Measurements from ENCODE around the gene SLX1A. TPM values are rescaled to one million over a fixed set of nuclear protein-coding genes. Genes with fewer than 3 reads are reported as not detected.
"Not testable (repeated sequence)": the region's sequence is repeated elsewhere in the genome, so short reads cannot be mapped to it uniquely, and the experiment has no call there.

Gene SLX1A
- total RNA-seq, 4 donors from 2014 or later, result 118 to 327 (median 158) TPM

DNA sequence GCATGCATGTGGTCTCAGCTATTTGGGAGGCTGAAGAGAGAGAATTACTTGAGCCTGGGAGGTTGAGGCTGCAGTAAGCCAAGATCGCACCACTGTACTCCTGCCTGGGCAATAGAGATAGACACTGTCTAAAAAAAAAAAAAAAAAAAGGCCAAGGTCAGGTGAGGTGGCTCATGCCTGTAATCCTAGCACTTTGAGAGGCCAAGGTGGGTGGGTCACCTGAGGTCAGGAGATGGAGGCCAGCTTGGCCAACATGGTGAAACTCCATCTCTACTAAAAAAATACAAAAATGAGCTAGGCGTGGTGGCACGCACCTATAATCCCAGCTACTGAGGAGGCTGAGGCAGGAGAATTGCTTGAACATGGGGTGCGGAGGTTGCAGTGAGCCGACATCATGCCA lies 38.5 kb upstream of the SLX1A start:
- Histone ChIP-seq H3K4me1 (no peaks in the 10 kb centered on the region), H3K4me3 (no peak overlapping the region), H3K27me3 (no peaks in the 10 kb centered on the region), H3K36me3 (no peaks in the 10 kb centered on the region), H3K9me3 (no peaks in the 10 kb centered on the region), H3K27ac (no peak overlapping the region)
- no peak for TF ChIP-seq EP300 (IDR thresholded peaks at IDR 0.05; ENCODE audit: low read depth)
- no peak for TF ChIP-seq POLR2A (IDR thresholded peaks at IDR 0.05)
- TF ChIP-seq, protein P1, sequence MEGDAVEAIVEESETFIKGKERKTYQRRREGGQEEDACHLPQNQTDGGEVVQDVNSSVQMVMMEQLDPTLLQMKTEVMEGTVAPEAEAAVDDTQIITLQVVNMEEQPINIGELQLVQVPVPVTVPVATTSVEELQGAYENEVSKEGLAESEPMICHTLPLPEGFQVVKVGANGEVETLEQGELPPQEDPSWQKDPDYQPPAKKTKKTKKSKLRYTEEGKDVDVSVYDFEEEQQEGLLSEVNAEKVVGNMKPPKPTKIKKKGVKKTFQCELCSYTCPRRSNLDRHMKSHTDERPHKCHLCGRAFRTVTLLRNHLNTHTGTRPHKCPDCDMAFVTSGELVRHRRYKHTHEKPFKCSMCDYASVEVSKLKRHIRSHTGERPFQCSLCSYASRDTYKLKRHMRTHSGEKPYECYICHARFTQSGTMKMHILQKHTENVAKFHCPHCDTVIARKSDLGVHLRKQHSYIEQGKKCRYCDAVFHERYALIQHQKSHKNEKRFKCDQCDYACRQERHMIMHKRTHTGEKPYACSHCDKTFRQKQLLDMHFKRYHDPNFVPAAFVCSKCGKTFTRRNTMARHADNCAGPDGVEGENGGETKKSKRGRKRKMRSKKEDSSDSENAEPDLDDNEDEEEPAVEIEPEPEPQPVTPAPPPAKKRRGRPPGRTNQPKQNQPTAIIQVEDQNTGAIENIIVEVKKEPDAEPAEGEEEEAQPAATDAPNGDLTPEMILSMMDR (IDR thresholded peaks at IDR 0.05), result no peak
- intact Hi-C loops (cut with DNase I; ENCODE audit: low total_unique reads), result no loop called here
- no peak for DNase-seq
- in situ Hi-C loops (cut with MboI; ENCODE audit: low pct_ligation_motif_present in 1 of 4, low pct_unique_long_range_greater_than_20kb in 1 of 4, low sequenced_read_pairs in 3 of 4), result loop anchor here in 1 of 4 donors (25.0 kb wide), 1 partner anchor 493 kb away; the partner anchor contains the start of gene SPN
- WGBS, 2 donors (ENCODE audit: low coverage in 1 of 2), result 94 to 100% methylated on average over 2 to 5 of the region's 5 CpGs

DNA sequence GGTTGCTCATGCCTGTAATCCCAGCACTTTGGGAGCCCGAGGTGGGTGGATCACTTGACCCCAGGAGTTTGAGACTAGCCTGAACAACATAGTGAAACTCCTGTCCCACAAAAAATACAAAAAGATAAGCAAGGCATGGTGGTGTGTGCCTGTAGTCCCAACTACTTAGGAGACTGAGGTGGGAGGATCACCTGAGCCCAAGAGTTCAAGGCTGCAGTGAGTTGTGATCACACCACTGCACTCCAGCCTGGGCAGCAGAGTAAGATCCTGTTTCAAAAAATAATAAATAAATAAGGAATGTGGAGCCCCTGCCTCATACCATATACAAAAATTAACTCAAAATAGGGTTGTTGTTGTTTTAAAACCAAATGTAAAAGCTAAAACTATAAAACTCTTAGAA lies 36.5 kb upstream of the SLX1A start:
- Histone ChIP-seq H3K27me3 (no peaks in the 10 kb centered on the region), H3K9me3 (no peaks in the 10 kb centered on the region), H3K36me3 (no peaks in the 10 kb centered on the region), H3K27ac (no peak overlapping the region), H3K4me1 (no peaks in the 10 kb centered on the region), H3K4me3 (no peak overlapping the region)
- intact Hi-C loops (cut with DNase I; ENCODE audit: low total_unique reads), result no loop called here
- no peak for TF ChIP-seq POLR2AphosphoS5 (IDR thresholded peaks at IDR 0.05)
- no peak for TF ChIP-seq POLR2A (IDR thresholded peaks at IDR 0.05)
- TF ChIP-seq EP300 (IDR thresholded peaks at IDR 0.05; ENCODE audit: low read depth), result no peak
- TF ChIP-seq, protein P1 (IDR thresholded peaks at IDR 0.05), result no peak
- WGBS, 2 donors (ENCODE audit: low coverage in 1 of 2), result 63% methylated on average over 1 of the region's 1 CpG; no CpG with 5 or more reads in 1 of the 2 donors
- no peak for DNase-seq
- in situ Hi-C loops (cut with MboI; ENCODE audit: low pct_ligation_motif_present in 1 of 4, low pct_unique_long_range_greater_than_20kb in 1 of 4, low sequenced_read_pairs in 3 of 4), result loop anchor here in 1 of 4 donors (25.0 kb wide), 1 partner anchor 495 kb away; the partner anchor contains the start of gene SPN

DNA sequence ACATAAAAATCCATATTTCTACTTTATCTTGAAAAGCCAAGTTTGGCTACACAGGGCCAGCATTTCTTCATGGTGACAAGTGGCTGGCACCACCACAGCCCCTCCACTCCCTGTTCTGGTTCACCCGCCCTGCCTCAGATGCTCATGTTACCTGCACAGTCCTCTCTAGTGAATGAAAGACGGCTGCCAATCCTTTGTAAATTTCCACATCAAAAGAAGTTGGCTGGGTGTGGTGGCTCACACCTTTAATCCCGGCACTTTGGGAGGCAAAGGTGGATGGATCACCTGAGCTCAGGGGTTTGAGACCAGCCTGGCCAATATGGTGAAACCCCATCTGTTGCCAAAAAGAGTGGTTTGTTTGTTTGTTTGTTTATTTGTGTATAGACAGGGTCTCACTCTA lies 30.1 kb upstream of the SLX1A start:
- Histone ChIP-seq H3K4me3 (no peak overlapping the region), H3K27me3 (no peaks in the 10 kb centered on the region), H3K4me1 (peaks cover 0 to 3% (median 0%) of the 10 kb centered on the region in 4 donors), H3K36me3 (no peaks in the 10 kb centered on the region), H3K27ac (no peak overlapping the region), H3K9me3 (no peaks in the 10 kb centered on the region)
- DNase-seq, result no peak
- TF ChIP-seq EP300 (IDR thresholded peaks at IDR 0.05; ENCODE audit: low read depth) (no peak), POLR2AphosphoS5 (IDR thresholded peaks at IDR 0.05) (no peak), POLR2A (IDR thresholded peaks at IDR 0.05) (no peak)
- TF ChIP-seq, protein P1 (IDR thresholded peaks at IDR 0.05), result no peak
- 54% methylated on average over 3 of the region's 3 CpGs; no CpG with 5 or more reads in 1 of the 2 donors for WGBS, 2 donors (ENCODE audit: low coverage in 1 of 2)
- in situ Hi-C loops (cut with MboI; ENCODE audit: low pct_ligation_motif_present in 1 of 4, low pct_unique_long_range_greater_than_20kb in 1 of 4, low sequenced_read_pairs in 3 of 4), result loop anchor here in 1 of 4 donors (25.0 kb wide), 1 partner anchor 501 kb away; the partner anchor contains the start of gene SPN
- intact Hi-C loops (cut with DNase I; ENCODE audit: low total_unique reads), result no loop called here

- in situ Hi-C loops (cut with MboI; ENCODE audit: low pct_ligation_motif_present in 1 of 4, low pct_unique_long_range_greater_than_20kb in 1 of 4, low sequenced_read_pairs in 3 of 4), result loop anchor here in 1 of 4 donors (25.0 kb wide), 1 partner anchor 504 kb away; the partner anchor contains the start of gene SPN
- H3K27ac ChIP-seq, result no peak overlapping the region
- H3K27me3 ChIP-seq, result no peaks in the 10 kb centered on the region
- peaks cover 0 to 3% (median 0%) of the 10 kb centered on the region in 4 donors for H3K4me1 ChIP-seq
- no peaks in the 10 kb centered on the region for H3K9me3 ChIP-seq
- intact Hi-C loops (cut with DNase I; ENCODE audit: low total_unique reads), result no loop called here
- TF ChIP-seq POLR2AphosphoS5 (IDR thresholded peaks at IDR 0.05), result no peak
- no peak for TF ChIP-seq POLR2A (IDR thresholded peaks at IDR 0.05)
- TF ChIP-seq, protein P1 (IDR thresholded peaks at IDR 0.05), result no peak
- no peak for TF ChIP-seq EP300 (IDR thresholded peaks at IDR 0.05; ENCODE audit: low read depth)
- no peak for DNase-seq
- 84 to 93% methylated on average over 9 to 11 of the region's 11 CpGs for WGBS, 2 donors (ENCODE audit: low coverage in 1 of 2)
- H3K4me3 ChIP-seq, result no peak overlapping the region
- no peaks in the 10 kb centered on the region for H3K36me3 ChIP-seq
These were observed 27.3 kb upstream of the SLX1A start for GRCh38 chr16:30166202-30166902.

DNA sequence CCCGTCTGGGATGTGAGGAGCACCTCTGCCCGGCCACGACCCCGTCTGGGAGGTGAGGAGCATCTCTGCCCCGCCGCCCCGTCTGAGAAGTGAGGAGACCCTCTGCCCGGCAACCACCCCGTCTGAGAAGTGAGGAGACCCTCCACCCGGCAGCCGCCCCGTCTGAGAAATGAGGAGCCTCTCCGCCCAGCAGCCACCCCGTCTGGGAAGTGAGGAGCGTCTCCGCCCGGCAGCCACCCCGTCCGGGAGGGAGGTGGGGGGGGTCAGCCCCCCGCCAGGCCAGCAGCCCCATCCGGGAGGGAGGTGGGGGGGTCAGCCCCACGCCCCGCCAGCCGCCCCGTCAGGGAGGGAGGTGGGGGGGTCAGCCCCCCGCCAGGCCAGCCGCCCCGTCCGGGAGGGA lies 24.9 kb upstream of the SLX1A start:
- H3K4me3 ChIP-seq; H3K36me3 ChIP-seq; intact Hi-C loops (cut with DNase I; ENCODE audit: low total_unique reads); H3K9me3 ChIP-seq; DNase-seq; H3K27me3 ChIP-seq; H3K27ac ChIP-seq; H3K4me1 ChIP-seq: not testable (repeated sequence)
- WGBS, 2 donors (ENCODE audit: low coverage in 1 of 2), result no CpG with 5 or more reads among the region's 29 CpGs
- in situ Hi-C loops (cut with MboI; ENCODE audit: low pct_ligation_motif_present in 1 of 4, low pct_unique_long_range_greater_than_20kb in 1 of 4, low sequenced_read_pairs in 3 of 4), result loop anchor here in 1 of 4 donors (25.0 kb wide), 1 partner anchor 506 kb away; the partner anchor contains the start of gene SPN

DNA sequence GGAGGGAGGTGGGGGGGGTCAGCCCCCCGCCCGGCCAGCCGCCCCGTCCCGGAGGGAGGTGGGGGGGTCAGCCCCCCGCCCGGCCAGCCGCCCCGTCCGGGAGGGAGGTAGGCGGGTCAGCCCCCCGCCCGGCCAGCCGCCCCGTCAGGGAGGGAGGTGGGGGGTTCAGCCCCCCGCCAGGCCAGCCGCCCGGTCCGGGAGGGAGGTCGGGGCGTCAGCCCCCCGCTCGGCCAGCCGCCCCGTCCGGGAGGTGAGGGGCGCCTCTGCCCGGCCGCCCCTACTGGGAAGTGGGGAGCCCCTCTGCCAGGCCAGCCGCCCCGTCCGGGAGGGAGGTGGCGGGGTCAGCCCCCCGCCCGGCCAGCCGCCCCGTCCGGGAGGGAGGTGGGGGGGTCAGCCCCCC lies 24.3 kb upstream of the SLX1A start:
- H3K36me3 ChIP-seq; H3K27me3 ChIP-seq; DNase-seq; H3K9me3 ChIP-seq; H3K27ac ChIP-seq; intact Hi-C loops (cut with DNase I; ENCODE audit: low total_unique reads); H3K4me3 ChIP-seq; H3K4me1 ChIP-seq: not testable (repeated sequence)
- in situ Hi-C loops (cut with MboI; ENCODE audit: low pct_ligation_motif_present in 1 of 4, low pct_unique_long_range_greater_than_20kb in 1 of 4, low sequenced_read_pairs in 3 of 4), result loop anchor here in 1 of 4 donors (25.0 kb wide), 1 partner anchor 507 kb away; the partner anchor contains the start of gene SPN
- no CpG with 5 or more reads among the region's 38 CpGs for WGBS, 2 donors (ENCODE audit: low coverage in 1 of 2)

Data from transverse colon (tissue), 4 donors.